Stimulated activated CD8-positive, alpha-beta memory T cell treated with anti-CD3 and anti-CD28 coated beads, Interleukin-7, amount 100 ng/mL, for 1 hour (primary cell): Measurements from ENCODE around the gene TRMT1L.
A peak's percentile ranks its signal among the peaks of the same experiment; 100 is the strongest.
"Not testable (repeated sequence)": the region's sequence is repeated elsewhere in the genome, so short reads cannot be mapped to it uniquely, and the experiment has no call there.

Experiments
- DNase-seq, 2 donors: peaks; one replicate each; pipeline ENCODE4 v3.0.0-alpha.2; 2020; ENCODE audit warnings: low read depth in 2 of 2

The TRMT1L gene

GRCh38 chr1:185156854-185157598 is at the start of gene TRMT1L, which contains the start of gene SWT1:
Gene TRMT1L (minus strand): TSS chr1:185156953. CDS start chr1:185156712, 241 bp downstream.
Gene SWT1 (plus strand): TSS chr1:185157167. CDS start chr1:185160842, 3,675 bp downstream.
- peak; percentile 95 to 97 for DNase-seq

GRCh38 chr1:185200889-185201288 is 44.1 kb upstream of the TRMT1L start:
- no peak for DNase-seq

- not testable (repeated sequence) for DNase-seq
These were observed 42.0 kb upstream of the TRMT1L start for GRCh38 chr1:185198712-185199111.

GRCh38 chr1:185193756-185194155 is 37.0 kb upstream of the TRMT1L start:
- DNase-seq: no peak

- DNase-seq: no peak
These were observed 13.6 kb upstream of the TRMT1L start for GRCh38 chr1:185170291-185170848.

GRCh38 chr1:185166106-185166505 is 9.4 kb upstream of the TRMT1L start:
- DNase-seq: no peak

GRCh38 chr1:185162491-185162890 is 5.7 kb upstream of the TRMT1L start:
- no peak for DNase-seq

- no peak for DNase-seq
These were observed 3.2 kb upstream of the TRMT1L start for GRCh38 chr1:185159966-185160365.

- no peak for DNase-seq
These were observed 2.0 kb upstream of the TRMT1L start for GRCh38 chr1:185158800-185159199.

- DNase-seq: no peak
These were observed 1.1 kb upstream of the TRMT1L start for GRCh38 chr1:185157599-185158412.

GRCh38 chr1:185156288-185156853 is 382 bp downstream of the TRMT1L start:
- DNase-seq: peak in 1 of 2 donors; percentile 13

GRCh38 chr1:185155600-185156287 is 1.0 kb downstream of the TRMT1L start:
- DNase-seq: no peak

GRCh38 chr1:185154912-185155513 is 1.7 kb downstream of the TRMT1L start:
- DNase-seq: no peak

- DNase-seq: no peak
These were observed 4.5 kb downstream of the TRMT1L start for GRCh38 chr1:185152187-185152767.

GRCh38 chr1:185151215-185151614 is 5.5 kb downstream of the TRMT1L start:
- DNase-seq: no peak

GRCh38 chr1:185144233-185144632 is 12.5 kb downstream of the TRMT1L start:
- no peak for DNase-seq

- no peak for DNase-seq
These were observed 17.5 kb downstream of the TRMT1L start for GRCh38 chr1:185139246-185139645.

GRCh38 chr1:185137896-185138545 is 18.7 kb downstream of the TRMT1L start:
- no peak for DNase-seq

- no peak for DNase-seq
These were observed 24.2 kb downstream of the TRMT1L start for GRCh38 chr1:185132534-185132933.

- no peak for DNase-seq
These were observed 27.0 kb downstream of the TRMT1L start for GRCh38 chr1:185129708-185130107.
